ENCODE measurements around the gene DAO.

DNA sequence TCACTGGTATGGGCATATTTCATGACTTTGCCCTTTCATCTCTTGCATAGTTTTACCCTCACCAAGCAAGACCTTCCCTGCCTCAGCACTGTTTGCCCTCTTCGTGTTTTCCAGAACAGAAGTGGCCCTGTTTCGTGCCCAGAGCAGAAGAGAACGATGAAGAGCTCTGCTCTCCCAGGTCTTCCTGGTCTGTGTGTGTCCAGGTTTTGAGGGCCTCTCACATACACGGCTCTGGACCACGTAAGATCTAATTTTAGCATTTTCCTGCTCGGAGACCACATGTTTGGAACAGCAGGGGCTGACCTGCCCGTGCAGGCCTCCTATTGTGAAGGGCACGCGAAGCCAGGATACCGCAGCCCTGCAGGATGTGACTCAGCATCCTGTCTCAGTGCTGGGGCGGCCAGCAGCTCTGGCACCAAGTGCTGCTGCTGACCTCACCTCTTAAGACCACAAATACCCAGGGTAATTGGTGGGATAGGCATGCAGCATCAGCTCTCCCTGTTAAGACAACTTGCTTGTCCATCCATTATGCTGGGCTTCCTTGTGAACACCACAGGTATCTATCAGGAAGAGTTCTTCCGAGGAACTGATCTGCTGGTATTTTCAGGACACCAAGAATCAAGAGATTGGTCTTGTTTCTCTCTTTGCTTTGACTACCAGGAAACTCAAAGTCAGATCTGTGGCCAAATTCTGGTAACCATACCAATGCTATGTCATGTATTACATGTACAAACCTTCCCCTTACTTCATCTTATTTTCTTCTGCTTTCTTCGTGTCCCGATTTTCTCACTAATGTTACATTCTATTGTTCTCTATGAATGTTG lies 41.5 kb upstream of the DAO start:
- TF ChIP-seq, protein P1, sequence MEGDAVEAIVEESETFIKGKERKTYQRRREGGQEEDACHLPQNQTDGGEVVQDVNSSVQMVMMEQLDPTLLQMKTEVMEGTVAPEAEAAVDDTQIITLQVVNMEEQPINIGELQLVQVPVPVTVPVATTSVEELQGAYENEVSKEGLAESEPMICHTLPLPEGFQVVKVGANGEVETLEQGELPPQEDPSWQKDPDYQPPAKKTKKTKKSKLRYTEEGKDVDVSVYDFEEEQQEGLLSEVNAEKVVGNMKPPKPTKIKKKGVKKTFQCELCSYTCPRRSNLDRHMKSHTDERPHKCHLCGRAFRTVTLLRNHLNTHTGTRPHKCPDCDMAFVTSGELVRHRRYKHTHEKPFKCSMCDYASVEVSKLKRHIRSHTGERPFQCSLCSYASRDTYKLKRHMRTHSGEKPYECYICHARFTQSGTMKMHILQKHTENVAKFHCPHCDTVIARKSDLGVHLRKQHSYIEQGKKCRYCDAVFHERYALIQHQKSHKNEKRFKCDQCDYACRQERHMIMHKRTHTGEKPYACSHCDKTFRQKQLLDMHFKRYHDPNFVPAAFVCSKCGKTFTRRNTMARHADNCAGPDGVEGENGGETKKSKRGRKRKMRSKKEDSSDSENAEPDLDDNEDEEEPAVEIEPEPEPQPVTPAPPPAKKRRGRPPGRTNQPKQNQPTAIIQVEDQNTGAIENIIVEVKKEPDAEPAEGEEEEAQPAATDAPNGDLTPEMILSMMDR (conservative IDR thresholded peaks at IDR 0.05) = no peak
- no peak for TF ChIP-seq EZH2 (IDR thresholded peaks at IDR 0.05; ENCODE audit: low read depth)

Measured in PC-9 (cell line).